Cerebellar nuclear complex (tissue), 1 donor: Measurements from ENCODE around the gene POMP.
"Not testable (repeated sequence)": the region's sequence is repeated elsewhere in the genome, so short reads cannot be mapped to it uniquely, and the experiment has no call there.

ENCODE experiments used
- DNase-seq, 2 experiments: peaks; one replicate each; lab custom pipeline; 2025; lab: John Stamatoyannopoulos, UW

The POMP gene

GRCh38 chr13:28637714-28638355, 21.1 kb upstream of the POMP start:
- no peak for DNase-seq

- DNase-seq: no peak
Measured at GRCh38 chr13:28638756-28639155, 20.2 kb upstream of the POMP start.

- DNase-seq: no peak
Measured at GRCh38 chr13:28640861-28641599, 17.9 kb upstream of the POMP start.

GRCh38 chr13:28641600-28641926, 17.4 kb upstream of the POMP start:
- no peak for DNase-seq

GRCh38 chr13:28650284-28650683, 8.6 kb upstream of the POMP start:
- no peak for DNase-seq

- no peak for DNase-seq
Measured at GRCh38 chr13:28651810-28652401, 7.0 kb upstream of the POMP start.

GRCh38 chr13:28653111-28653510, 5.8 kb upstream of the POMP start:
- DNase-seq: no peak

GRCh38 chr13:28654276-28654675, 4.7 kb upstream of the POMP start:
- no peak for DNase-seq

- DNase-seq: no peak
Measured at GRCh38 chr13:28655561-28655960, 3.4 kb upstream of the POMP start.

- DNase-seq: no peak
Measured at GRCh38 chr13:28657784-28658538, 969 bp upstream of the POMP start.

- DNase-seq: no peak
Measured at GRCh38 chr13:28658539-28658795, 463 bp upstream of the POMP start.

- DNase-seq: no peak
Measured at GRCh38 chr13:28659621-28659970, 666 bp downstream of the POMP start.

- DNase-seq: no peak
Measured at GRCh38 chr13:28666897-28667488, 8.1 kb downstream of the POMP start.

- no peak for DNase-seq
Measured at GRCh38 chr13:28671126-28671792, 12.3 kb downstream of the POMP start.

- no peak for DNase-seq
Measured at GRCh38 chr13:28678809-28679208, 19.9 kb downstream of the POMP start.

- no peak for DNase-seq
Measured at GRCh38 chr13:28679628-28680027, 20.7 kb downstream of the POMP start.

- DNase-seq: no peak
Measured at GRCh38 chr13:28680541-28680940, 21.6 kb downstream of the POMP start.

- DNase-seq: not testable (repeated sequence)
Measured at GRCh38 chr13:28683169-28683568, 24.2 kb downstream of the POMP start.

- no peak for DNase-seq
Measured at GRCh38 chr13:28684257-28684656, 25.3 kb downstream of the POMP start.

- no peak for DNase-seq
Measured at GRCh38 chr13:28685114-28685513, 26.2 kb downstream of the POMP start.

GRCh38 chr13:28685892-28686291, 27.0 kb downstream of the POMP start:
- DNase-seq: no peak
